HepG2 (cell line): ENCODE measurements around the gene SLC16A4. TPM values are rescaled to one million over a fixed set of nuclear protein-coding genes. Genes with fewer than 3 reads are reported as not detected.

Experiments
- ATAC-seq: fragments of 200-7000 bp; cut with Tn5 transposase; 3 replicates; pipeline ENCODE4 v1.9.1; 2020; ENCODE audit warnings: mild to moderate bottlenecking, moderate library complexity
- BruUV-seq: library from RNA; stranded (reverse); fragments of 400-500 nt; replicated peaks from 2 replicates; lab custom pipeline; 2021; lab: Mats Ljungman, UMichigan
- CTCF ChIA-PET: fragments of 300-600 bp; formaldehyde crosslinking; extraction: SDS; loops from one replicate; lab custom pipeline; 2021; ENCODE audit warnings: low total read pairs, inconsistent platforms, low intra/inter-chr PET ratio; lab: Yijun Ruan, JAX
- POLR2A ChIA-PET: fragments of 350-600 bp; sonication (Branson Sonifier 250); formaldehyde crosslinking; loops from one replicate; lab custom pipeline; 2020; ENCODE audit warnings: antibody characterized with exemption, inconsistent platforms; lab: Yijun Ruan, JAX
- DNase-seq: peaks from one replicate; pipeline ENCODE4 v3.0.0-alpha.2; 2015; ENCODE audit warnings: low spot score
- FAIRE-seq: peaks from 3 replicates; lab custom pipeline; 2011; peaks lifted over from hg19 to GRCh38; lab: Jason Lieb, UNC
- H2AFZ ChIP-seq: one replicate; pipeline ENCODE4 v1.6.1; 2011; ENCODE audit warnings: low read length, inconsistent platforms
- H3K27ac ChIP-seq: fragments of 300-600 bp; 3 replicates; pipeline ENCODE4 v1.8.0; 2011; ENCODE audit warnings: mixed run types, mild to moderate bottlenecking, mixed read lengths, low read length, inconsistent platforms; ENCODE audit not compliant: insufficient read depth; ENCODE audit errors: extremely low read length
- H3K27me3 ChIP-seq, 2 experiments: fragments of 200-600 bp in 1 of 2; 2 replicates in 1 of 2; 3 replicates in 1 of 2; pipeline versions ENCODE4 v1.6.0 to v1.8.0; 2011; ENCODE audit warnings: low read length in 2 of 2, mild to moderate bottlenecking in 2 of 2, moderate library complexity in 2 of 2, inconsistent platforms in 1 of 2; ENCODE audit not compliant: insufficient read depth in 2 of 2, control insufficient read depth in 1 of 2
- H3K36me3 ChIP-seq, 2 experiments: fragments of 200-600 bp in 1 of 2; replicated peaks in 1 of 2; 2 replicates in 1 of 2; 3 replicates in 1 of 2; pipeline versions ENCODE4 v1.5.1 to v1.8.0; 2011; ENCODE audit warnings: low read length in 2 of 2, inconsistent platforms in 1 of 2; ENCODE audit not compliant: insufficient read depth in 2 of 2, control insufficient read depth in 1 of 2
- H3K4me1 ChIP-seq: 2 replicates; pipeline ENCODE4 v1.5.1; 2012; ENCODE audit warnings: low read length, inconsistent platforms; ENCODE audit not compliant: insufficient read depth
- H3K4me2 ChIP-seq: 2 replicates; pipeline ENCODE4 v1.6.0; 2011; ENCODE audit warnings: low read depth, low read length, inconsistent platforms
- H3K4me3 ChIP-seq, 3 experiments: fragments of 200-600 bp in 1 of 3; sonication (generic), shearing (Covaris generic) in 1 of 3; replicated peaks in 1 of 3; 2 replicates each; pipeline ENCODE4 v1.5.1; 2011 to 2016; ENCODE audit warnings: low read length in 3 of 3, inconsistent platforms in 2 of 3, low read depth in 2 of 3, mild to moderate bottlenecking in 2 of 3, control low read depth in 1 of 3, mixed read lengths in 1 of 3; ENCODE audit not compliant: insufficient read depth in 1 of 3
- H3K79me2 ChIP-seq: one replicate; pipeline ENCODE4 v1.6.1; 2011; ENCODE audit warnings: low read length, inconsistent platforms; ENCODE audit not compliant: insufficient read depth
- H3K9ac ChIP-seq: 2 replicates; pipeline ENCODE4 v1.6.0; 2011; ENCODE audit warnings: mild to moderate bottlenecking, low read depth, low read length, inconsistent platforms; ENCODE audit not compliant: insufficient read depth
- H3K9me3 ChIP-seq: 2 replicates; pipeline ENCODE4 v1.5.1; 2012; ENCODE audit warnings: mild to moderate bottlenecking, low read length
- H4K20me1 ChIP-seq: 2 replicates; pipeline ENCODE4 v1.6.0; 2011; ENCODE audit warnings: inconsistent platforms, mild to moderate bottlenecking, low read length, moderate library complexity; ENCODE audit not compliant: insufficient read depth
- ATAD3A ChIP-seq: sonication (generic); formaldehyde crosslinking; IDR thresholded peaks from 2 replicates; pipeline ENCODE4 v1.4.0; 2020; ENCODE audit warnings: missing genetic modification reagents
- CBX1 ChIP-seq: IDR thresholded peaks from one replicate; pipeline ENCODE4 v1.6.1; 2016; ENCODE audit warnings: antibody characterized with exemption, low read depth
- HHEX ChIP-seq: IDR thresholded peaks from 2 replicates; pipeline ENCODE4 v1.6.1; 2016; ENCODE audit warnings: control low read depth
- IRX3 ChIP-seq: sonication (generic); formaldehyde crosslinking; IDR thresholded peaks from 2 replicates; pipeline ENCODE4 v1.8.1; 2023; ENCODE audit warnings: mild to moderate bottlenecking, low read depth, missing genetic modification reagents, borderline replicate concordance
- KDM5A ChIP-seq: fragments of 200-600 bp; sonication (generic); IDR thresholded peaks from 2 replicates; pipeline ENCODE4 v1.7.0; 2018; ENCODE audit warnings: antibody characterized with exemption, mild to moderate bottlenecking, low read length, borderline replicate concordance
- LCORL ChIP-seq, 2 experiments: fragments of 450-650 bp in 1 of 2; sonication (generic) in 1 of 2; formaldehyde crosslinking in 1 of 2; IDR thresholded peaks; 2 replicates each; pipeline versions ENCODE4 v1.5.0 to v1.6.1; 2017 to 2020; ENCODE audit warnings: antibody characterized with exemption in 1 of 2, missing genetic modification reagents in 1 of 2
- NCOR1 ChIP-seq: fragments of 200-600 bp; sonication (generic); IDR thresholded peaks from 2 replicates; pipeline ENCODE4 v1.7.0; 2017; ENCODE audit warnings: antibody characterized with exemption, low read length, borderline replicate concordance
- POLR2A ChIP-seq, 2 experiments: IDR thresholded peaks; 2 replicates each; pipeline ENCODE4 v1.6.1; 2011; ENCODE audit warnings: low read depth in 2 of 2, low read length in 2 of 2, mild to moderate bottlenecking in 1 of 2, moderate library complexity in 1 of 2; ENCODE audit not compliant: insufficient read depth in 1 of 2
- RAD51 ChIP-seq: fragments of 450-650 bp; IDR thresholded peaks from 2 replicates; pipeline ENCODE4 v1.6.1; 2016; ENCODE audit warnings: borderline replicate concordance
- RFX5 ChIP-seq: IDR thresholded peaks from 2 replicates; pipeline ENCODE4 v1.6.1; 2011; ENCODE audit warnings: low read depth, low read length, improper control_type of control experiment
- SP1 ChIP-seq, 2 experiments: fragments of 450-650 bp in 1 of 2; sonication (generic) in 1 of 2; formaldehyde crosslinking in 1 of 2; IDR thresholded peaks; 2 replicates each; pipeline versions ENCODE4 v1.4.0 to v1.6.1; 2016 to 2020; ENCODE audit warnings: missing genetic modification reagents in 1 of 2
- SRSF1 ChIP-seq: fragments of 200-400 bp; formaldehyde crosslinking; optimal IDR thresholded peaks from 2 replicates; pipeline ENCODE3; 2017; ENCODE audit warnings: mild to moderate bottlenecking, low read depth, low read length, moderate library complexity
- SSRP1 ChIP-seq: IDR thresholded peaks from 2 replicates; pipeline ENCODE4 v1.6.1; 2016; ENCODE audit warnings: control low read depth
- TFDP2 ChIP-seq: sonication (generic); formaldehyde crosslinking; IDR thresholded peaks from 2 replicates; pipeline ENCODE4 v1.4.0; 2020; ENCODE audit warnings: missing genetic modification reagents
- TGIF2 ChIP-seq: IDR thresholded peaks from 2 replicates; pipeline ENCODE4 v1.6.1; 2016; ENCODE audit warnings: control low read depth, missing compliant biosample characterization
- U2AF1 ChIP-seq: fragments of 200-400 bp; formaldehyde crosslinking; optimal IDR thresholded peaks from 2 replicates; pipeline ENCODE3; 2017; ENCODE audit warnings: mild to moderate bottlenecking, low read depth, low read length
- ZNF546 ChIP-seq: sonication (generic); formaldehyde crosslinking; conservative IDR thresholded peaks from 2 replicates; pipeline ENCODE4 v1.8.1; 2023; ENCODE audit warnings: mild to moderate bottlenecking, missing genetic modification reagents
- ZNF607 ChIP-seq: sonication (generic); formaldehyde crosslinking; IDR thresholded peaks from 2 replicates; pipeline ENCODE4 v1.5.1; 2020; ENCODE audit warnings: missing genetic modification reagents, mild to moderate bottlenecking, borderline replicate concordance
- ZNF704 ChIP-seq: sonication (generic); formaldehyde crosslinking; IDR thresholded peaks from 2 replicates; pipeline ENCODE4 v1.8.1; 2023; ENCODE audit warnings: mild to moderate bottlenecking, inconsistent platforms, moderate library complexity, missing genetic modification reagents, borderline replicate concordance
- ZNF746 ChIP-seq: sonication (generic); formaldehyde crosslinking; IDR thresholded peaks from 2 replicates; pipeline ENCODE4 v1.8.0; 2022; ENCODE audit warnings: mild to moderate bottlenecking, missing genetic modification reagents
- WGBS: methylation state at CpG from one replicate; pipeline ENCODE4 v1.1.6; 2017; ENCODE audit warnings: low lambda C conversion rate; 5-methylcytosine and 5-hydroxymethylcytosine counted together
- in situ Hi-C: cut with HindIII; loops from 2 replicates; pipeline ENCODE4 v1.10.0; 2017; ENCODE audit warnings: low pct_unique_long_range_greater_than_20kb; ENCODE audit not compliant: extremely low pct_ligation_motif_present
- intact Hi-C: fragments of 100-400 bp; cut with micrococcal nuclease; formaldehyde crosslinking; loops from one replicate; pipeline ENCODE4 v1.10.0; 2022; ENCODE audit not compliant: unreplicated experiment
- polyA plus RNA-seq, 8 experiments: library from polyadenylated mRNA; depleted of rRNA in 3 of 8; stranded (reverse) in 7 of 8; unstranded in 1 of 8; fragments of >200 nt; fragmentation: Illumina TruSeq in 4 of 8; extraction: Trizol in 4 of 8; gene quantifications; 2 replicates each; pipeline versions ENCODE4 v1.2.1 to v1.2.3, GENCODE V29; 2011 to 2016; ENCODE audit warnings: low read depth in 4 of 8, missing spikeins in 1 of 8, mixed read lengths in 1 of 8; ENCODE audit not compliant: insufficient read depth in 1 of 8
- total RNA-seq, 5 experiments: library from RNA; depleted of rRNA; stranded (reverse); fragments of >200 nt; fragmentation: Illumina TruSeq; extraction: Trizol; gene quantifications; 2 replicates each; pipeline ENCODE4 v1.2.3, GENCODE V29; 2016; ENCODE audit warnings: low read depth in 1 of 5
- TF ChIP-seq, protein P1 (sequence below), 2 experiments: sonication (generic) in 1 of 2; formaldehyde crosslinking in 1 of 2; IDR thresholded peaks; 2 replicates each; pipeline versions ENCODE4 v1.4.0 to v1.6.1; 2018 to 2020; ENCODE audit warnings: missing genetic modification reagents in 2 of 2, borderline replicate concordance in 1 of 2, low read depth in 1 of 2, mild to moderate bottlenecking in 1 of 2, missing biosample characterization in 1 of 2

The SLC16A4 gene
- total and polyA plus RNA-seq, 2 of the 13 experiments (the other 11 are each of a cell fraction or from before 2014, with no cell fraction given): 1.1 to 1.5 TPM

DNA sequence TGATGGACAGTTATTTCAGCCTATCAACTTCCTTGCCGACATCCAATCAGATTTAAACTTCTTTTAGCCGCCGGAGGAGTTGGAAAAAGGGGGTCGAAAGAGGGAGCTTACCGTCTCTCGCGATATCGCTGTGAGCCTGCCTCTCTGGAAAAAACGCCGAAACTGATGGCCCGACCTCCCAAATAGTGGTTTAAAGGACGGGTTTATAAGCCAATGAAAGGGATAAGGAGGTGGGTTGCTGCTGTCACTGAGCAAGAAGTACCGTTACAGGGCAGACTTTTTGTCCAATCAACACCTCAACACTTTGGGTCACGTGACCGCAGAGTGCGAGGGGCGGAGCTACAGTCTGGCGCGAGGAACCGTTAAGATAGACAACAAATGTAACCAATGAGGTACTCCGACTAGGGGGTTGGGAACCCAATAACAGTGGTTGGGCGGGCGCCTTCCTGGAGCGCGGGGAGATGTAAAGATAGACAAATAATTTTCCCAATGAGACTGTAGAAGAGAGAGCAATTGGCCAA, 51.9 kb downstream of the SLC16A4 start, which contains the start of gene RBM15:
Gene RBM15, plus strand, starts transcription at position 492 of the 521 bp plus-strand sequence. Its CDS starts 29 bp downstream, at position 521.
- peak; percentile 88 for ATAC-seq
- H3K4me2 ChIP-seq: peak within 1 kb of the TSS; percentile 96
- WGBS: under 1% methylated on average over 25 of the region's 25 CpGs
- in situ Hi-C loops (no loop called here), intact Hi-C loops (loop anchor here (2.0 to 5.0 kb wide), 2 partner anchors 53 to 68 kb away; partner anchors contain the start of genes LAMTOR5 and SLC16A4)
- H2AFZ ChIP-seq: peak within 1 kb of the TSS; percentile 67
- H3K4me1 ChIP-seq: peaks cover 73% of the 10 kb centered on the region
- peaks cover 4 to 20% of the 10 kb centered on the region in 2 experiments; a peak in 4 of 5 replicates for H3K36me3 ChIP-seq
- H3K27ac ChIP-seq: peak within 1 kb of the TSS; percentile 100
- peak within 1 kb of the TSS; percentile 84 to 91 (median 86) for H3K4me3 ChIP-seq
- H3K79me2 ChIP-seq: peaks cover 55% of the 10 kb centered on the region
- peak within 1 kb of the TSS; percentile 97 for H3K9ac ChIP-seq
- H3K27me3 ChIP-seq: no peaks in the 10 kb centered on the region; a peak in 1 of 5 replicates
- no peaks in the 10 kb centered on the region for H3K9me3 ChIP-seq
- ChIA-PET CTCF (interaction anchor here (1.0 kb wide), 1 partner anchor 69 kb away, joined by 3 read pairs; the partner anchor contains the start of gene LAMTOR5), POLR2A (interaction anchor here (0.6 to 3.9 kb wide), 20 partner anchors 9 to 1239 kb away, joined by 3 to 30 read pairs (median 7); partner anchors contain the start of genes KCNC4, LAMTOR5 and STRIP1)
- H4K20me1 ChIP-seq: peaks cover 41% of the 10 kb centered on the region
- peak; percentile 99 for FAIRE-seq
- DNase-seq: peak; percentile 100
- no TSS peak for BruUV-seq
- no peak for TF ChIP-seq ATAD3A (CRISPR knock-in tag)
- peak; percentile 1 for TF ChIP-seq SRSF1
- TF ChIP-seq CBX1: no peak
- TF ChIP-seq ZNF746 (CRISPR knock-in tag): no peak
- TF ChIP-seq NCOR1: peak; percentile 53; the same call in 1 of the 2 replicates
- TF ChIP-seq HHEX (CRISPR knock-in tag): 0 out of 2 replicates have a peak, but pooled peaks have one; percentile 7
- peak; percentile 92 for TF ChIP-seq RFX5
- 0 out of 2 replicates have a peak, but pooled peaks have one; percentile 2 for TF ChIP-seq ZNF607 (CRISPR knock-in tag)
- no peak for TF ChIP-seq ZNF704 (CRISPR knock-in tag)
- no peak for TF ChIP-seq POLR2A (IDR thresholded peaks at IDR 0.05; ENCODE audit: insufficient read depth in 1 of 2, low read depth in 2 of 2, low read length in 2 of 2)
- peak; percentile 8; the same call in 1 of the 2 replicates for TF ChIP-seq TGIF2 (CRISPR knock-in tag)
- TF ChIP-seq TFDP2 (CRISPR knock-in tag): peak; percentile 94
- TF ChIP-seq RAD51: peak; percentile 99
- TF ChIP-seq SP1 (IDR thresholded peaks at IDR 0.05): peak; percentile 87
- TF ChIP-seq SP1 (CRISPR knock-in tag; IDR thresholded peaks at IDR 0.05): peak; percentile 30; the same call in 1 of the 2 replicates
- peak; percentile 48; the same call in 1 of the 2 replicates for TF ChIP-seq KDM5A
- peak; percentile 85 for TF ChIP-seq LCORL (IDR thresholded peaks at IDR 0.05)
- TF ChIP-seq LCORL (CRISPR knock-in tag; IDR thresholded peaks at IDR 0.05): no peak
- TF ChIP-seq SSRP1 (CRISPR knock-in tag): 0 out of 2 replicates have a peak, but pooled peaks have one; percentile 25
- TF ChIP-seq IRX3 (CRISPR knock-in tag): 0 out of 2 replicates have a peak, but pooled peaks have one; percentile 44
- peak; percentile 24; the same call in 1 of the 2 replicates for TF ChIP-seq ZNF546 (CRISPR knock-in tag)
- TF ChIP-seq U2AF1: peak; percentile 10
- TF ChIP-seq, protein P1, sequence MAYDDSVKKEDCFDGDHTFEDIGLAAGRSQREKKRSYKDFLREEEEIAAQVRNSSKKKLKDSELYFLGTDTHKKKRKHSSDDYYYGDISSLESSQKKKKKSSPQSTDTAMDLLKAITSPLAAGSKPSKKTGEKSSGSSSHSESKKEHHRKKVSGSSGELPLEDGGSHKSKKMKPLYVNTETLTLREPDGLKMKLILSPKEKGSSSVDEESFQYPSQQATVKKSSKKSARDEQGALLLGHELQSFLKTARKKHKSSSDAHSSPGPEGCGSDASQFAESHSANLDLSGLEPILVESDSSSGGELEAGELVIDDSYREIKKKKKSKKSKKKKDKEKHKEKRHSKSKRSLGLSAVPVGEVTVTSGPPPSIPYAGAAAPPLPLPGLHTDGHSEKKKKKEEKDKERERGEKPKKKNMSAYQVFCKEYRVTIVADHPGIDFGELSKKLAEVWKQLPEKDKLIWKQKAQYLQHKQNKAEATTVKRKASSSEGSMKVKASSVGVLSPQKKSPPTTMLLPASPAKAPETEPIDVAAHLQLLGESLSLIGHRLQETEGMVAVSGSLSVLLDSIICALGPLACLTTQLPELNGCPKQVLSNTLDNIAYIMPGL (CRISPR knock-in tag; IDR thresholded peaks at IDR 0.05; ENCODE audit: borderline replicate concordance in 1 of 2, low read depth in 1 of 2): no peak
